Lower leg skin (tissue), 4 donors: ENCODE measurements around the gene ZDHHC14. TPM values are rescaled to one million over a fixed set of nuclear protein-coding genes. Genes with fewer than 3 reads are reported as not detected.

Experiments used
- DNase-seq, 2 donors: peaks; one replicate each; pipeline ENCODE4 v3.0.0-alpha.2; 2019; ENCODE audit warnings: low spot score in 2 of 2
- H3K4me3 ChIP-seq: fragments of 200-600 bp; sonication (generic); 2 replicates; pipeline ENCODE4 v1.5.1; 2017; ENCODE audit warnings: mild to moderate bottlenecking, low read depth; ENCODE audit not compliant: poor library complexity, severe bottlenecking
- POLR2A ChIP-seq, 2 donors: fragments of 450-650 bp; IDR thresholded peaks; one replicate each; pipeline ENCODE4 v1.6.1; 2016 to 2017; ENCODE audit warnings: antibody characterized with exemption in 2 of 2, mild to moderate bottlenecking in 1 of 2, moderate library complexity in 1 of 2
- WGBS, 2 donors: methylation state at CpG; one replicate each; pipeline ENCODE4 v1.1.5; 2018; 5-methylcytosine and 5-hydroxymethylcytosine counted together
- intact Hi-C: fragments of 100-400 bp; cut with DNase I; formaldehyde crosslinking; loops from one replicate; pipeline ENCODE4 v1.15.0; 2023; ENCODE audit warnings: low total_unique reads
- total RNA-seq, 4 donors: library from RNA; depleted of rRNA; stranded (reverse); fragments of >200 nt; gene quantifications; one replicate each; pipeline ENCODE4 v1.1.0, GENCODE V29; 2016
- TF ChIP-seq, protein P1 (sequence below), 3 donors: fragments of 450-650 bp; IDR thresholded peaks; one replicate each; pipeline ENCODE4 v1.5.1; 2016; ENCODE audit warnings: antibody characterized with exemption in 3 of 3, mild to moderate bottlenecking in 3 of 3, moderate library complexity in 2 of 3

Gene ZDHHC14
- total RNA-seq, 4 donors from 2014 or later: 4.5 to 8.3 (median 6.1) TPM

DNA sequence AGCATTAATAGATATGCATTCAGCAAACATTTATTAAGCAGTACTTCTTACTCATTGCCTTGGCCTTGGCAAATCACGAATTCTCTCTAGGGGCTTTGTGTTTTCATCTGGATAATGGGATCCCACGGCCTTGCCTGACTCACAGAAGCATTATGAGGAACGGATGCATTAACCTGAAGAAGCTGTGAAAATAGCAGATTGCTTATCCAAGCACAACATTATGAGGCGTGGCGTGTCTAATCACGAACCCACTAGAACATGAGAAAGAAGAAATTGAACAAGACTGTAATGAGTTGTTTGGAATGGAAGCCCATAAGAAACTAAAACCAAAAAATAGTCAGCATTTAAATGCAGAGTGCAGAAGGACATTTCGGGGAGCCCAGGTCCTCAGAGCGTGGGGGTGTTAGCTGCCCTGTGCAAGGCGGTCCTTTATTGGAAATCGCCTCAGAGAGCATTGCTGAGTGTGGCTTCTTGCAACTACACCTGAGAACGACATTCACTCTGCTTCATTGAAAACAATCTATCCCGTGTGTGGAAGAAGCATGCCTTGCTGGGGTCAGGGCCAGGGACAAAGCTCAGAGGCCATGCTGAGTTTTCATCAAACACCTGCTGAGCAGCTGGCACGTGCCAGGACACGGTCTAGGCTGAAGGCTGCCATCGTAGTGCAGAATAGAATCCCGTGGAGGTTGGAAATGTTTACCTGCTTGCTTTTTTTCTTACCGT is 179.9 kb downstream of the ZDHHC14 start:
- WGBS, 2 donors: 91 to 92% methylated on average over 17 of the region's 17 CpGs
- TF ChIP-seq POLR2A (IDR thresholded peaks at IDR 0.05): no peak
- TF ChIP-seq, protein P1, sequence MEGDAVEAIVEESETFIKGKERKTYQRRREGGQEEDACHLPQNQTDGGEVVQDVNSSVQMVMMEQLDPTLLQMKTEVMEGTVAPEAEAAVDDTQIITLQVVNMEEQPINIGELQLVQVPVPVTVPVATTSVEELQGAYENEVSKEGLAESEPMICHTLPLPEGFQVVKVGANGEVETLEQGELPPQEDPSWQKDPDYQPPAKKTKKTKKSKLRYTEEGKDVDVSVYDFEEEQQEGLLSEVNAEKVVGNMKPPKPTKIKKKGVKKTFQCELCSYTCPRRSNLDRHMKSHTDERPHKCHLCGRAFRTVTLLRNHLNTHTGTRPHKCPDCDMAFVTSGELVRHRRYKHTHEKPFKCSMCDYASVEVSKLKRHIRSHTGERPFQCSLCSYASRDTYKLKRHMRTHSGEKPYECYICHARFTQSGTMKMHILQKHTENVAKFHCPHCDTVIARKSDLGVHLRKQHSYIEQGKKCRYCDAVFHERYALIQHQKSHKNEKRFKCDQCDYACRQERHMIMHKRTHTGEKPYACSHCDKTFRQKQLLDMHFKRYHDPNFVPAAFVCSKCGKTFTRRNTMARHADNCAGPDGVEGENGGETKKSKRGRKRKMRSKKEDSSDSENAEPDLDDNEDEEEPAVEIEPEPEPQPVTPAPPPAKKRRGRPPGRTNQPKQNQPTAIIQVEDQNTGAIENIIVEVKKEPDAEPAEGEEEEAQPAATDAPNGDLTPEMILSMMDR (IDR thresholded peaks at IDR 0.05): no peak
- intact Hi-C loops: no loop called here
- peak in 1 of 2 donors; percentile 56 for DNase-seq
- H3K4me3 ChIP-seq: no peak overlapping the region

DNA sequence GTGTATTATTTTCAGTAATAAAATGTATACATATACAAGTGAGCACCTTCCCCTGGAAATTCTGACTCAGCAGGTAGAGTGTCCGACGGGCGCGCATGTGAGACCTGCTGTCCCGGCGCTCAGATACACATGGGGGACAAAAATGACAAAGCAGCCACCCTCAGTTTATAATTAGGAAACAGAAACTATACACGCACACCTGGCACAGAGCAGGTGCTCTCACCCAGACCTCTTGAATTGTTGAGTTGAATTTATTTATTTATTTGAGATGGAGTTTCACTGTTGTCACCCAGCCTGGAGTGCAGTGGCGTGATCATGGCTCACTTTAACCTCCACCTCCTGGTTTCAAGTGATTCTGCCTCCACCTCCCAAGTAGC is 180.4 kb downstream of the ZDHHC14 start:
- DNase-seq: peak in 1 of 2 donors; percentile 37
- H3K4me3 ChIP-seq: no peak overlapping the region
- TF ChIP-seq, protein P1 (IDR thresholded peaks at IDR 0.05): no peak
- no peak for TF ChIP-seq POLR2A (IDR thresholded peaks at IDR 0.05)
- intact Hi-C loops: no loop called here
- 93 to 97% methylated on average over 8 of the region's 8 CpGs for WGBS, 2 donors

DNA sequence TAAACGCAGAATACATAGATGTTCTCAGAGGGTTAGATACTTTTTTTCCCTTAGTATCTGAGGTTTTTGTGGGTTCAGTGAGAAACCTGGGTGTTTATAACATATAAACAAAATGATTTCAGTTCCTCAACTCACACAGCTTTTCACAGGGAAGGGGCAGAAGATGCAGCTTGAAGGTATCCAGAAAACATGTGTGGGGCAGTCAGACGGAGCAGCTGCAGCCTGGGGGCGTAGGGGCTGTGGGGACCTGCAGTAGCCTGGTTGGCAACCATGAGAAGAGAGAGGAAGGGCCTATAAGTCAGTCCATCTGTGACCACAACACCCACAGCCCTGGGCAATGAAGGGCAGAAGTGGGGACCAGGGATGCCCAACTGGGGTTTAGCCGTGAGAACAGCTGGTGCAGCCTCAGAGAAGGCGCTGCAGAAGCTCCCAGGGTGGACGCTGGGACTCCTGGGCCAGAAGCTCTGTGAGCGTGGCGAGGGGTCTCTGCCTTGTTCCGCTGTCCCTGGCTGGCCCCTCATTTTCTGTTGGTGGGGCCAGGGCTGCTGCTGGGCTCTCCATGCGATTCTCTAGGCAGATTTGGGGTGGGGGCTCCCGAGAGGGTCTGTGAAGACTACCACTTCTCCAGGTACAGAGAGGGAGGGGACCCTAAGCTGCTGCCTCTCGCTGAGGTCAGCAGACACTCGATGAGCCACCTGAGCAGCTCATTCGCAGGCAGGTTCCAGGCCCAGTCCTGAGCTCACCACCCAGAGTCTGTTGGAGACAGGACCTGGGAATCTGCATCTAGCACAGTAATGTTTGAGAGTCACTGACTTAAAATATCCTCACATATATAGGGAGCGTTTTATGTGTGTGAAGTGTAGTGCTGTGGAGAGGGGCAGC is 181.2 kb downstream of the ZDHHC14 start:
- no peak overlapping the region for H3K4me3 ChIP-seq
- DNase-seq: peak in 1 of 2 donors; percentile 80
- intact Hi-C loops: no loop called here
- WGBS, 2 donors: 90 to 93% methylated on average over 12 to 15 of the region's 15 CpGs
- TF ChIP-seq POLR2A (IDR thresholded peaks at IDR 0.05): no peak
- TF ChIP-seq, protein P1 (IDR thresholded peaks at IDR 0.05): no peak

DNA sequence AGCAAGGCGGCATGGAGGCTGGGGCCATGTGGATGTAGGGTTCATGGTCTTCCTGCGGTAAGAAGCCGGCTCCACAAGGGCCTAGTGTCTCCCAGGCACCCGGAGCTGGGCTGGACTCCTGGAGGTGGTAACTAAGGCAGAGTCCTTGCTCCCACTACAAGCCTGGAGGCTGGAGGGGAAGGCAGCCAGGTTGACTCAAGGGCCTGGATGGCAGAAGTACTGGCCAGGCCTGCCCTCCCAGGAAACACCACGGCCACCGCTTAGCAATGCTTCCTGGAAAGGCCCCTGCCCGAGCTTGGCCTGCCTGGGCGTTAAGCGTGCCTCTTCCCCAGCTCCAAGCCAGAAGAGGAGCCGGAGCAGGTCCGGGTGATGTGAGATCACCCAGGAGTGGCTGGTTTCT is 182.0 kb downstream of the ZDHHC14 start:
- TF ChIP-seq POLR2A (IDR thresholded peaks at IDR 0.05): no peak
- TF ChIP-seq, protein P1 (IDR thresholded peaks at IDR 0.05): no peak
- peak in 1 of 2 donors; percentile 60 for DNase-seq
- WGBS, 2 donors: 82 to 92% methylated on average over 8 to 11 of the region's 11 CpGs
- no peak overlapping the region for H3K4me3 ChIP-seq
- intact Hi-C loops: no loop called here

DNA sequence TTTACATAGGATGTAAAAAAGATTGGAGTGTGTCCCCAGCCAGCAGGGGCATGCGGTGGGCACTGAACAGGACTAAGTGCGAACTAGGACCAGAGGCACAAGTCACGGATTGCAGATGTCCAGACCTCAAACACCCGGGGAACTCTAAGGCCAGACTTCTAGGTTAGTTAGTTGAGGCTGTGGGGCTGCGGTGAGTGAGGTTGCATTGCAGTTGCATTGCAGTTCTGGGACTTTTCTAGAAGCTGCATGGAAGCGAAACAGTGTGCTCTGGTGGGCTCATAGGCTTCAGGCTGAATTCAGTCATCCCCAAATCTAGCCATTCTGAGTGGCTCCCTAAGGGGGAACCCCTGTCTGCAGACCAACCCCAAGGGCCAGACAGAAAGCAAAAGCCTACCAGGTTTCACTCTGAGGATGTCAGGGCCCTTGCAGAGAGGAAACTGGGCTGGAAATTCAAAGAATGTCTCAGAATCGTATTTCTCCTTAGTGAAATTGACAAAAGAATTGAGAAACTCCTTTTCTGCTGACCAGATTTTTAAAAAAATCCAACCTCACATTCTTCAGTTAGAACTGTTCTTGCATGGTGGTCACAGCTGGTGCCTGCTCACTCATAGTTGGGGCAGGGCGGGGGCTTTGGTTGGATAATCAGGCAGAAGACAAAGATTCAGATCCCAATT is 182.8 kb downstream of the ZDHHC14 start:
- peak in 1 of 2 donors; percentile 68 for DNase-seq
- TF ChIP-seq POLR2A (IDR thresholded peaks at IDR 0.05): no peak
- TF ChIP-seq, protein P1 (IDR thresholded peaks at IDR 0.05): no peak
- no peak overlapping the region for H3K4me3 ChIP-seq
- WGBS, 2 donors: 96% methylated on average over 8 of the region's 8 CpGs
- intact Hi-C loops: no loop called here
